OCI-LY7 (cell line): ENCODE results near the gene MOGAT3. TPM values are rescaled to one million over a fixed set of nuclear protein-coding genes. Genes with fewer than 3 reads are reported as not detected.

ENCODE experiments used
- BruUV-seq: library from RNA; stranded (reverse); fragments of 400-500 nt; replicated peaks from 2 replicates; lab custom pipeline; 2021; lab: Mats Ljungman, UMichigan
- CTCF ChIA-PET: fragments of 300-600 bp; sonication (Branson Sonifier 250); formaldehyde crosslinking; loops from one replicate; lab custom pipeline; 2022; ENCODE audit warnings: antibody characterized with exemption; ENCODE audit not compliant: unreplicated experiment; lab: Charles Lee
- POLR2A ChIA-PET: fragments of 300-600 bp; sonication (Branson Sonifier 250); formaldehyde crosslinking; loops from one replicate; lab custom pipeline; 2022; ENCODE audit warnings: antibody characterized with exemption; lab: Charles Lee
- DNase-seq: peaks from one replicate; pipeline ENCODE4 v3.0.0-alpha.2; 2015; ENCODE audit warnings: low spot score
- H2AFZ ChIP-seq: fragments of 200-600 bp; sonication (generic), shearing (Covaris generic); 2 replicates; pipeline ENCODE4 v1.6.1; 2014; ENCODE audit warnings: mild to moderate bottlenecking, antibody characterized with exemption, low read length, moderate library complexity
- H3K27ac ChIP-seq: fragments of 200-600 bp; sonication (generic); 2 replicates; pipeline ENCODE4 v1.5.1; 2014; ENCODE audit warnings: mixed run types, low read depth, mild to moderate bottlenecking, moderate library complexity, low read length, inconsistent platforms; ENCODE audit not compliant: poor library complexity, severe bottlenecking
- H3K36me3 ChIP-seq: fragments of 200-600 bp; sonication (generic); 2 replicates; pipeline ENCODE4 v1.6.1; 2014; ENCODE audit warnings: mild to moderate bottlenecking, antibody characterized with exemption, low read length, moderate library complexity, mixed read lengths; ENCODE audit not compliant: insufficient read depth
- H3K4me1 ChIP-seq: fragments of 200-600 bp; sonication (generic); 2 replicates; pipeline ENCODE4 v1.5.1; 2014; ENCODE audit warnings: mild to moderate bottlenecking, low read length; ENCODE audit not compliant: insufficient read depth, poor library complexity, severe bottlenecking
- H3K4me2 ChIP-seq: fragments of 200-600 bp; sonication (generic); 2 replicates; pipeline ENCODE4 v1.6.1; 2014; ENCODE audit warnings: mild to moderate bottlenecking, low read length
- H3K4me3 ChIP-seq: fragments of 200-600 bp; sonication (generic); 2 replicates; pipeline ENCODE4 v1.5.1; 2014; ENCODE audit warnings: mild to moderate bottlenecking, low read depth, low read length; ENCODE audit not compliant: poor library complexity, severe bottlenecking
- H3K79me2 ChIP-seq: fragments of 200-600 bp; sonication (generic); 2 replicates; pipeline ENCODE4 v1.6.1; 2016; ENCODE audit warnings: low read depth, mild to moderate bottlenecking, low read length, moderate library complexity, mixed read lengths; ENCODE audit not compliant: insufficient read depth
- H3K9me2 ChIP-seq: fragments of 200-600 bp; sonication (generic); 2 replicates; pipeline ENCODE4 v1.6.1; 2016; ENCODE audit warnings: mild to moderate bottlenecking, low read length, mixed read lengths; ENCODE audit not compliant: insufficient read depth
- H3K9me3 ChIP-seq: fragments of 200-600 bp; sonication (generic); 2 replicates; pipeline ENCODE4 v1.6.1; 2014; ENCODE audit warnings: mild to moderate bottlenecking, mixed run types, low read length, mixed read lengths
- H4K20me1 ChIP-seq: fragments of 200-600 bp; sonication (generic); 2 replicates; pipeline ENCODE4 v1.6.1; 2014; ENCODE audit warnings: mild to moderate bottlenecking, antibody characterized with exemption, low read length, moderate library complexity, mixed read lengths; ENCODE audit not compliant: insufficient read depth
- CTCF ChIP-seq: fragments of 200-600 bp; sonication (generic); conservative IDR thresholded peaks from 2 replicates; pipeline ENCODE4 v1.5.1; 2014; ENCODE audit warnings: mild to moderate bottlenecking, antibody characterized with exemption, low read length, moderate library complexity, mixed read lengths
- EZH2phosphoT487 ChIP-seq: fragments of 200-600 bp; sonication (generic); IDR thresholded peaks from 2 replicates; pipeline ENCODE4 v1.6.1; 2018; ENCODE audit warnings: low read depth, borderline replicate concordance, mild to moderate bottlenecking, mixed run types, antibody characterized with exemption, low read length, moderate library complexity, mixed read lengths
- intact Hi-C: fragments of 100-400 bp; cut with micrococcal nuclease; formaldehyde crosslinking; loops from one replicate; pipeline ENCODE4 v1.10.0; 2022; ENCODE audit not compliant: unreplicated experiment
- total RNA-seq, 2 experiments: library from RNA; depleted of rRNA in 1 of 2; stranded (reverse); fragments of >200 nt in 1 of 2; shearing (Covaris generic) in 1 of 2; gene quantifications; 2 replicates each; pipeline ENCODE4 v1.2.3, GENCODE V29; 2014 to 2022

MOGAT3 gene
- total RNA-seq, 2 experiments from 2014 or later = not detected

- Histone ChIP-seq H2AFZ (no peak overlapping the region), H4K20me1 (no peaks in the 10 kb centered on the region), H3K4me1 (no peaks in the 10 kb centered on the region), H3K9me3 (no peaks in the 10 kb centered on the region), H3K9me2 (no peaks in the 10 kb centered on the region), H3K4me2 (no peak overlapping the region), H3K27ac (no peak overlapping the region), H3K36me3 (no peaks in the 10 kb centered on the region), H3K4me3 (no peak overlapping the region), H3K79me2 (no peaks in the 10 kb centered on the region)
- intact Hi-C loops = no loop called here
- POLR2A ChIA-PET = no interaction called here
- no peak for DNase-seq
- CTCF ChIA-PET = no interaction called here
- no peak for TF ChIP-seq EZH2phosphoT487
- BruUV-seq = no TSS peak
These were observed 9.3 kb upstream of the MOGAT3 start for GRCh38 chr7:101210143-101210542.

- intact Hi-C loops = no loop called here
- ChIA-PET CTCF (no interaction called here), POLR2A (no interaction called here)
- H3K4me1 ChIP-seq = no peaks in the 10 kb centered on the region
- no peak overlapping the region for H3K4me2 ChIP-seq
- TF ChIP-seq CTCF (no peak), EZH2phosphoT487 (no peak)
- no peak overlapping the region for H3K27ac ChIP-seq
- no peak for DNase-seq
- no peaks in the 10 kb centered on the region for H3K9me3 ChIP-seq
- H4K20me1 ChIP-seq = no peaks in the 10 kb centered on the region
- no peaks in the 10 kb centered on the region for H3K36me3 ChIP-seq
- H3K4me3 ChIP-seq = no peak overlapping the region
- no peaks in the 10 kb centered on the region for H3K79me2 ChIP-seq
- no peaks in the 10 kb centered on the region for H3K9me2 ChIP-seq
- no peak overlapping the region for H2AFZ ChIP-seq
- no TSS peak for BruUV-seq
These were observed 8.0 kb upstream of the MOGAT3 start for GRCh38 chr7:101208794-101209193.

GRCh38 chr7:101207459-101207858 lies 6.6 kb upstream of the MOGAT3 start:
- no peak for DNase-seq
- ChIA-PET POLR2A (interaction anchor here (0.9 kb wide), 1 partner anchor 519 kb away, joined by 3 read pairs; no protein-coding TSS in a partner anchor), CTCF (no interaction called here)
- Histone ChIP-seq H3K27ac (no peak overlapping the region), H2AFZ (no peak overlapping the region), H3K79me2 (no peaks in the 10 kb centered on the region), H3K9me2 (no peaks in the 10 kb centered on the region), H3K9me3 (no peaks in the 10 kb centered on the region), H3K36me3 (no peaks in the 10 kb centered on the region), H3K4me1 (peaks cover 5% of the 10 kb centered on the region), H3K4me2 (no peak overlapping the region), H3K4me3 (no peak overlapping the region), H4K20me1 (no peaks in the 10 kb centered on the region)
- TF ChIP-seq EZH2phosphoT487 (no peak), CTCF (no peak)
- intact Hi-C loops = no loop called here
- BruUV-seq = no TSS peak
